GM21515 (cell line): ENCODE measurements around the gene RAB11FIP3.

Source experiments
- ATAC-seq: cut with Tn5 transposase; IDR thresholded peaks from one replicate; pipeline ENCODE4 v1.9.1; 2021; ENCODE audit not compliant: unreplicated experiment

The RAB11FIP3 gene

DNA sequence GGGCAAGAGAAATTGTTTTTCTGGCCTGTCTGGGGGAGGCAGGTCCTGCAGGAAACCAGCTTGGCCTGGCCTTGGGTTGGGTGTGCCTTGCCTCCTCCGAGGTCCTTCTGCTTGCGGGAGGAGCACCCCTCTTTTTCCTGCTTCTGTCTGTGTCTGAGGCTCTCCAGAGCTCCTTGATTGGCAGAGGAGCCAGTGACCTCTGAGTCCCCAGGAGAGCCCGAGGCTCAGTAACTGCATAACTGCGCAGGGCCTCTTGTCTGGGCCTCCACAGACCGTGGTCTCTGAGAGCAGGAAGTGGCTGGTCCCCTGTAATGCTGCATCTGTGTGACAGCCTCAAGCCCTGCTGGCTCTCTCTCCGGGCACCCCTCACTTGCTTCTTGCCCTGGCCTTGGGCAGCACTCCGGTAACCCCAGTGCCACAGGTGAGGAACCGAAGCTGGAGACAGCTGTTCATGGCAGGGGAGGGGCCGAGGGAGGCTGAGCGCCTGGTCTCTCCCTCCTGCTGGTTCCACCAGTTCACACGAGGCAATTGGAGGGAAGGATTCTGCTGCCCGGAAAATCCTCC lies 103.6 kb downstream of the RAB11FIP3 start:
- no peak for ATAC-seq

DNA sequence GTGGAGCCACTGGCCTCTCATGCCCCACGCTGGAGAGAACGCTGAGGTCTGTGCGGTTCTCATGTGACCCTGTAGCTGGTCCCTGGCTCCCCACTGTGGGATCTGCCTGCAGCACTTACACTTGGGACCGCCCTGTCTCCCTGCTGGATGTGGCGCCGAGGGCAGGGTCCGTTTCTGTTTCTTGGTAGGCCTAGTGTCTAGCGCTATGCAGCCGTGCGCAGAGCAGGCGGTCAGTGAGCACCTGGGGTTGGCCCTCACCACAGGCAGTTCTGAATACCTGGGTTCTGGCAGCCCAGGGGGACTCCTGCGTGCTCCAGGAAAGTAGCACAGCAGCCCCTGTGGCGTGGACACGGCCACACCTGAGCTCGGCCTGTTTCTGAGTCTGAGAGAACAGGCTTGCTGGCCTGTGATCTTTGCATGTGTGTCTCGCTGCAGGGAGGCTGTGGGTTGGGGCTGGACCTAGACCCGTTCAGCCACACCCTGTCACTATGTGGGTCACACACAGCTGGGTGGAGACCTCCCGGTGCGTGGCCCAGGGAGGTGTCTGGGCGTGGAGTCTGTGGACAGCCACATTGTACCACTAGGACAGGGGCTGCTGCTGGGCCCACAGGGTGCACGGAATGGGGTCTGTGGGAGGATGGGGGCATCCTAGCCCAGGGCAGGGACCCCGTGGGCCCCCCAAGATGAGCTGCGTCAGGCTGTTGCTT lies 104.8 kb downstream of the RAB11FIP3 start:
- ATAC-seq: no peak

- no peak for ATAC-seq
Observed at GRCh38 chr16:531494-532125, 106.2 kb downstream of the RAB11FIP3 start.

- ATAC-seq: no peak
Observed at GRCh38 chr16:533391-534123, 108.1 kb downstream of the RAB11FIP3 start.

GRCh38 chr16:534135-534534 lies 108.7 kb downstream of the RAB11FIP3 start:
- ATAC-seq: no peak

- no peak for ATAC-seq
Observed at GRCh38 chr16:534856-535445, 109.5 kb downstream of the RAB11FIP3 start.

GRCh38 chr16:535446-536405 lies 110.3 kb downstream of the RAB11FIP3 start:
- ATAC-seq: no peak

DNA sequence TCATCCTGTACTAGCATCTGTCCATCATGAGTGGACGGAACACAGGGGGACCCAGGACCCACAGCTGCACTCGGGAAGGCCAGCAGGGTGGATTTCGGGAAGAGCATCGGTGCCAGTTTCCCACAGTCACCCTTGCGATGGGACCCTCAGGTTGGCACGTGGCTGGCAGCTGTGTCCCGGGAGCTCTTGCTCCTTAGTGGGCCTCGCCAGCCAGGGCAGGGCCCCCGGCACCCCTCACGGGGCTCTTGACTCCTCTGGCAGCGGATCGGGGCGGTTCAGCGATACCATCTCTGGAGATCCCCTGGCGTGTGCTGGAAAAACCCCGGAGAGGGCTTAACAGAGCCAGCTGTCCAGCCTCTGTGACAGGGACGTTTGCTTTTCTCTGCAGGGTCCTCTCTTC lies 111.3 kb downstream of the RAB11FIP3 start:
- ATAC-seq: no peak

- ATAC-seq: no peak
Observed at GRCh38 chr16:537415-538335, 112.2 kb downstream of the RAB11FIP3 start.

DNA sequence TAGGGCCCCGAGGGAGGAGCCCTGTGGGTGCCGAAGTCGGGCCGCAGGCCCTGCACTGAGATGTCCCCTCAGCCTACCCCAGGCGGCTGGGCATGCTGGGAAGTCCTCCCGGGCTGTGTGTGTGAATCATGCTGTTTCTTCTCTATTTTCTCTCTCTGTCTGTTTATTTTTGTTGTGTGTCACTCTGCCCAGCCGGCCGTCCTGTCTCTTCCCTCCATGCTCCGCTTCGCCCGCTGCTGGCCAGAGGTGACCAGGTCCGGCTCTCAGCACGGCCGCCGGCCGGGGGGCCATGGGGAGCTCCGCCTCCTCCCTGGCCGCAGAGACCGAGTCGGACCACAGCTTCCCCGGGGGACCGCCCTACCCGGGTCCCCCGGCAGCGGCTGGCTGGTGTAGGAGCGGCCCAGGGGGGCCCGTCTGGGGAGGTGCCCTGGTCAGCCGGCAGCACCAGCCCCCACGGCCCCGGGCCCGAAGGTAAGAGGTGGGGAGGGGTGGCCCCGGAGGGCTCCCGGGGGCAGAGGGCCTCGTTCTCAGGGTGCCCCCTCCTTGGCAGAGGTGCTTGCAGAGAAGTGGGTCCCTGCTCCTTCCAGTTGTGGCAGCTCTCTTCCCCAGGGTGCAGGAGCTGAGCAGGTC lies 114.6 kb downstream of the RAB11FIP3 start:
- ATAC-seq: no peak

DNA sequence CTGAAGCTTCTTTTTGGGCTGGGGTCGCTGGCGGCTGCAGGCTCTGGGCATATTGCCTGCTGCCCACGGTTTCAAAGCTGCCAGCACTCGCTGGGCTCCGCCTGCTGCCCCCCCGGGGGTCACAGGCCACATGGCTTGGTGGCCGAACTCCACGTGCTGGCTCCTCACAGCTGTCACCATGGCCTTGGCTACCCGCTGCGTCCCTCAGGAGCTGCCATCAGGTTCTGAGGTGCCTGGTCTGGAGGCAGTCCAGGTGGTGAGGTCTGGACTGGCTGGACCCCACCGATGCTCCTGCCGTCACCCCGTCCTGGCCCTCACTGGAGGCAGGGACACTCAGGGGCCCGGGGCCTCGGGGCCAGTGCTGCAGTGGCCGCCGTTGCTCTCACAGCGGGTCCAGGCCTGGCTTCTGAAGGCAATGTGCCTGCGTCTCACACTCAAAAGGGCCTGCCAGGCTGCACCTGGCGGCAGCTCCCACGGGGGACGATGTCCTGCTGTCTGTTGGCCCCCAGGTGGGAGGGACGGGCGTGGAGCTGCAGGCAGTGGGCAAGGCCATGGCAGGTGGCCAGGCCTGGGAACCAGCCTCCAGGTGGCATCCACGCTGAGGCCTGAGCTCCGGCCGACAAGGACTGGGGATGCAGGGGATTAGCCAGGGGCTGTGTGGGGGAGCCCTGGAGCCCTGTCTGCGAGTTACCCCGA lies 115.3 kb downstream of the RAB11FIP3 start:
- no peak for ATAC-seq

- no peak for ATAC-seq
Observed at GRCh38 chr16:543301-544164, 118.1 kb downstream of the RAB11FIP3 start.

DNA sequence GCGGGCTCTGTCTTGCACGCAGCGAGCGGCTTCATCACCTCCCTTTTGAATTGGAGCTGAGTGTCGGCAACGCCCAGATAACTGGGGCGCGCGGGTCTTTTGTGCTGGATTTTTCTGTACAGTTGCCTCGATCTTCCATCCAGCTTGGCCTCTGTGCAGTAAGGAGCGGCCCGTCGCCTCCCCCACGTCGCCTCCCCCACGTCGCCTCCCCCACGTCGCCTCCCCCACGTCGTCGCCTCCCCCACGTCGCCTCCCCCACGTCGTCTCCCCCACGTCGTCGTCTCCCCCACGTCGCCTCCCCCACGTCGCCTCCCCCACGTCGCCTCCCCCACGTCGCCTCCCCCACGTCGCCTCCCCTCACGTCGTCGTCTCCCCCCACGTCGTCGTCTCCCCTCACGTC lies 119.1 kb downstream of the RAB11FIP3 start:
- no peak for ATAC-seq

DNA sequence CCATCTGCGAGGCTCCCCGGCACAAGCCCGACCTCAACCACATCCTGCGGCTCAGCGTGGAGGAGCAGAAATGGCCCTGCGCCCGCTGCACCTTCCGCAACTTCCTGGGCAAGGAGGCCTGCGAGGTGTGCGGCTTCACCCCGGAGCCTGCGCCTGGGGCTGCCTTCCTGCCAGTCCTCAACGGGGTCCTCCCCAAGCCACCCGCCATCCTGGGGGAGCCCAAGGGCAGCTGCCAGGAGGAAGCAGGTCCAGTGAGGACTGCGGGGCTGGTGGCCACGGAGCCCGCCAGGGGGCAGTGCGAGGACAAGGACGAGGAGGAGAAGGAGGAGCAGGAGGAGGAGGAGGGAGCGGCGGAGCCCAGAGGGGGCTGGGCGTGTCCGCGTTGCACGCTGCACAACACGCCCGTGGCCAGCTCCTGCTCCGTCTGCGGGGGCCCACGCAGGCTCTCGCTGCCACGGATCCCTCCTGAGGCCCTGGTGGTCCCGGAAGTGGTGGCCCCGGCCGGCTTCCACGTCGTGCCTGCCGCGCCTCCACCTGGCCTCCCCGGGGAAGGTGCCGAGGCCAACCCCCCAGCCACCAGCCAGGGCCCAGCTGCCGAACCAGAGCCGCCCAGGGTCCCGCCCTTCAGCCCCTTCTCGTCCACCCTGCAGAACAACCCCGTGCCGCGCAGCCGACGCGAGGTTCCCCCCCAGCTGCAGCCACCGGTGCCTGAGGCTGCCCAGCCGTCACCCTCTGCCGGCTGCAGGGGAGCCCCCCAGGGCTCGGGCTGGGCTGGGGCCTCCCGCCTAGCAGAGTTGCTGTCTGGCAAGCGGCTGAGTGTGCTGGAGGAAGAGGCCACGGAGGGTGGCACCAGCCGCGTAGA lies 121.7 kb downstream of the RAB11FIP3 start:
- no peak for ATAC-seq

DNA sequence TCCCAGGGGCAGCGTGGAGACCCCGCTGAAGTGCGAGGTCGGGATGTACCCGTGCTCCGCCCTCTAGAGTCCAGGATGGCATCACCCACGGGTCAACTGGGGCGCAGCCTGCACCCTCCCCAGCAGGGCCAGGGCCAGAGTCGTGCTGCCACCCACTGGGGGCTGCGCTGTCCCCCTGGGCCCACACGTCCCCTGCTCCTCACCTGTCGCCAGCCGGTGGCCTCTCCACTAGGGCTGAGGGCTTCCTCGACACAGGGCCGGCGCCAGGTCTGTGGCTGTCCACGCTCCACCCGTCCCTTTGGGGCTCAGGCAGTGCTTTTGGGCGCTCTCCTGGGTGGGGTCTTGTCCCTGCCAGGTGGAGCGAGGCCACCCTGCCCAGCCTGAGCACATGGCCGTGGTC lies 123.1 kb downstream of the RAB11FIP3 start:
- no peak for ATAC-seq

DNA sequence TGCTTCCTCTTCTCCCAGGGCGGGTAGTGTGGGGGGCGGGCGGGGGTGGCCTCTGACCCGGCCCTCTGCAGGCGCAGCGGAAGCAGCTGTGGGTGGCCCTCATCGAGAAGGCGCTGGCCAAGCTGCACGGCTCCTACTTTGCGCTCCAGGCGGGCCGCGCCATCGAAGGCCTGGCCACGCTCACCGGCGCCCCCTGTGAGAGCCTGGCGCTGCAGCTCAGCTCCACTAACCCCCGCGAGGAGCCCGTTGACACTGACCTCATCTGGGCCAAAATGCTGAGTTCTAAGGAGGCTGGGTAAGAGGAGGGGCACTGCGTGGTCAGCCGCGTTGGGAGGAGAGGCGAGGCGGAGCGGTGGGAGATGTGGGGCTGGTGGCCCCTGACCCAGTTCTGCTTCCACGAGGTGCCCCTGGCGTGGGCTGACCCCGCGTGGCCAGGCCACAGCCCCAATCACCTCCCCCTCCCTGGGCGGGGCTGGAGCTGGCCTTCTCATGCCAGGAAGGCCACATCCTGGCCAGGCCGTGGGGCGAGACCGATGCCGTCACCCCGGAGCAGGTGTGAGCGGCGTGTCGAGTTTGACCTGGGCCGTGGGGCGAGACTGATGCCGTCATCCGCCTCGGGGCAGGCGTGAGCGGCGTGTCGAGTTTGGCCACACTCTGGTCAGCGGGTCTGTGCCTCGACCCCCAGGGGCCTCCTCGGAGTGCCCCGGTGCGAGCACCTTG lies 124.3 kb downstream of the RAB11FIP3 start:
- no peak for ATAC-seq
